NOMO-1 (cell line): ENCODE results near the gene OVAAL.

Source experiments
- DNase-seq, 2 experiments: peaks; one replicate each; lab custom pipeline; 2025; ENCODE audit not compliant: unreplicated experiment in 2 of 2; lab: John Stamatoyannopoulos, UW

The OVAAL gene

DNA sequence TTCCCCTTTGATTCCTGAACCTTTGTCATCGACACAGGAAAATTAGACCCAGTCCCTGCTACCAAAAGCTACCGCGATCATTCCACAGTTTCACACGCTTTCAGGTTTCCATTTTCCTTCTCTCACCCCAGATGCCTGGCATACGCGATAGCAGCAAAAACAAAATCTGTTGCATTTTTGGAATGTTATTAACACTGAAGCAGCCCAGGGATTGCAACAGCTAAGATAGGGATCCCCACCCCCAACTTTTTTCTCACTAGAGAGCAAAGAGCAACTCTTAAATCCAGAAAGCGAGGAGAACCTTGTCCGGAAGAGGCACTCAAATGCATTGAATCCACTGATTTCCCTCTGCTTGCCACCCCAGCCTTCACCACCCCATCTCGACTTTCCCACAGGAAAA lies 8.9 kb downstream of the OVAAL start:
- DNase-seq = no peak

DNA sequence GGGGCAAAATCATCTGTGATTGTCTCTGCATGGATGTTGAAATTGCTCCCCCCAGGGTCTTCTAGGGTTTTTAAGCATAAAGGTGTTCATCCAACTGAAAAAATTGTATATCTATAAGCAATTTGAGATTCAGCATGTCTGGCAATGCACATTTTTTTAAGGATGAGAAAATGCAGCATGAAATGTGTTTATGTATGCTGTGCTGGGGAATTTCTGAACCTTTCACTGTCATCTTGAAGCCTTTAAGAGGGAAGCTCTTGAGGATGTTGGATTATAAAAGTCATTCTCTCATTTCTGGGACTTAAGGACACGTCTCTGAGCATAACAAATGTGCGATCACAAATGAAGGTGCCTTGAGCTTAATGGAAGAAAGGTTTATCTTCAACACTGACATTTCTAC lies 9.4 kb downstream of the OVAAL start:
- DNase-seq = no peak

DNA sequence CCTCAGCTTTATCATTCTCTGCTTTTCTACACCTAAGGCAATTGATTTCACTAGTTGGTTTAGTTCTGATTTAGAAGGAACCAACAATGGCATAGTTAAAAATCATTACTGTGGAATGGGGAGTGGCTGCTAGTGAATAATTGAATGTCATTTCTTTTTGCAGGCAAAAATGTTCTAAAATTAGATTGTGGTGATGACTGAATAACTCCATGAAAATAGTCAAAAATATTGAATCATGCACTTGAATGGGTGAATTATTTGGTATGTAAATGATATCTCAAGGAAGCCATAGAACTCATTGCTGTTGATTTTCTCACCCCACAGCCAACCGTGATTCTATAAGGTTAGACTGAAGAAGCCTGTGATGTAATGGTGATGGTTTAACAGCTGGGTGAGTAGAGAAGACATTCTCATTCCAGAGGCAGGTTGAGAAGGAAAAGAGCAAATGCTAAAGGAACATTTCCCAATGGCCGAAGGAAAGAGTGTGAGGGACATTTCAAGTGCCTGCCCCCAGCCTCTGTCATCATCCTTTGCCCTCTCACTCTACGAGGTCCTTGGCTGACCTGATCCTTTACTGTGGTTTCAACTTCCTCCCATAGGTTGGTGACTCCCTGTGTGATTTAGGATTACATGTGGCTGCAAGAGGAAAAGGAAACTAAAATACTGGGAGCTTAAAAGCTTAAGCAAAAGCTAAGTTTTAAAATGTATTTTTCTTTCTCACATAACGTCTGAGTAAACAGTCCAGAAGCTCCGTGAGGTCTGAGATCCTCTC lies 12.5 kb downstream of the OVAAL start:
- no peak for DNase-seq

DNA sequence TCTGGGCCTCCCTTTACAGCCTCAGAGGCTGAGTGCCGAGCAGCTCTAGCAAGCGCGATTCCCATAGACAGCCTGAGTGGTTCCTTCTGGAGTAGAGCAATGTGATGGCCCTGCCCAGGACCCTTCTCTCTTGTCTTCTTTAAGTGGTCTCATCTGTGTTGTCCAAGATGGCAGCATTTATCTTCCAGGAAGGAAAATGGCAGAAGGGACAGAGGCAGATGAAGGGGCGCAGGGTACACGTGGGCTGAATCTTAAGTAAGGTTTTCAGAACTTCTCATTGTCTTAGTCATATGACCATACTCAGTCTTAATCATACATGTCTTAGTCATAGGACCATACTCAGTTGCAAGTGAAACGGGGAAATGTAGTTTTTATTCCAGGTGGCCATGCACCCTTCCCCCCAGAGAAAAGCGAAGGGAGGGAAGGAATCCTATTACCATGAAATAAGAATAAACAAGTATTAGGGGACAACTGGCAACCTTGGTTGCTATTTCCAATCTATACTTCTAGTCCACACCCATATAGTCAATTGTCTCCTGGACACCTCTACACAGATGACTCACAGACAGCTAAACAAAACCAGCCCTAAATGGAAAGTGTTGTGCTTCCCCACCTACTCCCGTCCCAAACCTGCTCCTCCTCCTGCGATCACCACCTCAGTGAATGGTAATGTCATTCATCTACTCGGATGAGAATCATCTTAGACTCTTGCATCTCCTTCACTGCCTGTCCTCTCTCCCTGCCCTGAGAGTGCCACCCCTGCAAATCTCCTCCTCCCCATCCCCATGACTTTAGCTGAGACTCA lies 13.3 kb downstream of the OVAAL start:
- DNase-seq = no peak

DNA sequence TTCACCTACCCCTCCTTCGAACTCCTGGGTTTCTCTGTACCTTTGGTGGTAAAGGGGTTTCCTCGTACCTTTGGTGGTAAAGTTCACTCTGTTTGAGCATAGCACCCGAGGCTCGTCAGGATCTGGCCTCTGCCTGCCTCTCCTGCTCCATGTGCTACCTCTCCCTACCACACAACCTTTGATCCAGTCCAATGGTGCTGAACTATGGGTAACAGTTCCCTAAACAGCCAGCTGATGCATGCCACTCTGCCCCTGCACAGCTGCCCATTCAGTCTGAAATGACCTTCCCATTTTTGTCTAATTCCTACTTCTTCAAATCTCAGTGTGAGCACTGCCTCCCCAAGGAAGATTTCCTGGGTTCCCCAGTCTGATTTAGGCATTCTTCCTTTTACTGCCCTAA lies 14.0 kb downstream of the OVAAL start:
- DNase-seq = no peak

DNA sequence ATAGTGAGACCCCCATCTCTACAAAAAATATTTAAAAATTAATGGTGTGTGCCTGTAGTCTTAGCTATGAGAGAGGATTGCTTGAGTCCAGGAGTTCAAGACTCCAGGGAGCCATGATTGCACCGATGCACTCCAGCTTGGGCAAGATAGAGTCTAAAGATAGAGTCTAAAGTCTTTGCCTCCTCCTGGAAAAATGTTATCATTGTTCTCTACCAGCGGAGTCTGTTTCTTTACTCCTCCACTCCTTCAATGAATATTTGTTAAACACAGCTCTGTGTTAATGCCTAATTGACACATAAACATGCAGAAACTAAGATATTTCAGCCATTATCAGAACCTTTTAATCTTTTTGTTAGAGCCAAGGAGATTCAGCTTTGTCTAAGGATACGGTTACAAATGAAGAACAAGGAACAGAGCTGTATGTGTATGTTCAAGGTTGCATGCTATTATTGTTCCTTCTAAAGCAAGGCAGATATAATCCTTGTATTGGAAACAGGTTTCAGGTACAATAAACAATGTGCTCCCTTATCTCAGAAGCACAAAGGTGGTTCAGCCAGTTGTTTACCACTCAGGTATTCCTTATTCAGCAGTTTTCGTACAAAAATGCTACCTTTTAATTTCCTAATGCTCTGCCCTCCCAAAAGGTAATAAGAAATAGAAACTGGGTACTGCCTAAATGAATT lies 15.4 kb downstream of the OVAAL start:
- no peak for DNase-seq

DNA sequence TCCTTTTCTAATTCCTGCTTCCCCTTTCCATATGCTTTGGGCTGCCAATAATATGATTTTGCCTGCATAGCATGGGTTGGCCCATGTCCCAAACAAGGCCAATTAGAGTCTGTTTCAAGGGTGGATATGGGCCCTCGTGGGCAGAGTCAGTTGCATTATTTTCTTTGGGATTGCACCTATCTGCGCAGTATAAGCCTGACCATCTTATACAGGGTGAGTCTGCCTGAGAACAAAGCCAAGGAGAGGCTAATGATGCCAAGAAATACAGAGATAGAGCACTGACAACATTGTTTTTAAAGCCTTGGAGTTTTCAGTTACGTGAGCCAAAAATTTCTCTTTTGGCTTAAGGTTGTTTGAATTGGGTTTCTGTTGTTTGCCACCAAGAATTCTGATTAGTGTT lies 18.6 kb downstream of the OVAAL start:
- DNase-seq = no peak

DNA sequence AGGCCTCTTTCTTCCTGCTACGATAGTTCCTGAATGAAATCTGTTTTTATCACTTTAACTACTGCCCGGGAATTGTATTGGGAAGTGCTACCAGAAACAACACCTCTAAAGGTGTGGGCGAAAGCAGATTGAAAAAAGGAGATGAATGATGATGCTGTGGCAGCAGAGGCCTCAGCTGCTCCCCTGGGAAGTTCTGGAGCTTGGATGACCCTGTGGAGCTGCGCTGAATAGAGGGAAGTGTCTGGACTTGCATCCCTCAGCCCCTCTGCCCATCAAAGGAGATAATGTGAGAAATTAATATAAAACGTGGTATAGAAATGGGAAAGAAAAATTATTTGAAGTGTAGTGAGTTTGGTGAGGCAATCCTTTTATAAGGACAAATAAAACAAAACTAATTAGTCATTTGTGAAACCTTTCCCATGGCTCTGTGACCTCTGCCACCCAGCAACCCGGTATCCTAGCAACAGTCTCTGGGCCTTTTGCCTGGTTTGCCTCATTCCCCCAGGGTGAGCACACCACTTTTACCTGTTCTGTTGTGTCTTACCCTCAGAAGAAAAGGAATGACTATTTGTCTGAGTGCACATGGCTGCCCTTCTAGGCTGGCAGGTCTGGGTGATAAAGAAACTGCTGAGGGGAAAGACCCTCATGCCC lies 21.3 kb downstream of the OVAAL start:
- no peak for DNase-seq

DNA sequence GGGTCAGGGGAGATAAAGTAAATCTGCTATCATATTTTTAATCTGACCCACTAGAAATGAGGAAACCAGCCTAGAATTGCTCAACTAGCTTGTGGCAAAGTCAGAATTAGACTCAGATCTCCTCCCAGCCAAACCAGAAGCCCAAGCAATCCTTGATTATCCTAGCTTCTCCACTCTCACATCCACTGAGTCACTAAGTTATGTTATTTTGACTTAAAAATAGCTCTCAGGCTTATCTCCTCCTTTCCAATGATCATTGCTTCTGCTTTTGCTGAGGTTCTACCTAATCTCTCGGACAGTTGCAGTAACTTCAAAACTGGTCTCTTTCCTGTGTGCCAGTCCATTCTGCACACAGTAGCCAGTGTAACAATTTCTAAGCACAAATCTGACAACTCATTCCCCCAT lies 22.9 kb downstream of the OVAAL start:
- peak; percentile 27 to 58 for DNase-seq

DNA sequence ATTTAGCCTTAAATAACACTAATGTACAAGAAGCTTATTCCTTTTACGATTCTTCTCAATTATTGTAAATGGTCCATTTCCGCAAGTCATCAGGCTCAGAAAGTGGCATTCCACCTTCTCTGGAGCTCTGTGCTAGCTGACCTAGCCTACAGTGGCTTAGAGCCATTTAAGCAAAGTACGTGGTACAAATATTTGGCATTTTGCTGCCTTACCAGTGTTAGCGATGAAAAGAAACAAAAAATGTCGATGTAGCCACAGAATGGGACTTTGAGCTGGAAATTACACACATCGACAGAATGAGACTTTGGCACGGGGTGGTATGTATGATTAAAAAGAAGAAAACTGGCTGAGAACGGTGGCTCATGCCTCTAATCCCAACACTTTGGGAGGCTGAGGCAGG lies 26.1 kb downstream of the OVAAL start:
- no peak for DNase-seq

DNA sequence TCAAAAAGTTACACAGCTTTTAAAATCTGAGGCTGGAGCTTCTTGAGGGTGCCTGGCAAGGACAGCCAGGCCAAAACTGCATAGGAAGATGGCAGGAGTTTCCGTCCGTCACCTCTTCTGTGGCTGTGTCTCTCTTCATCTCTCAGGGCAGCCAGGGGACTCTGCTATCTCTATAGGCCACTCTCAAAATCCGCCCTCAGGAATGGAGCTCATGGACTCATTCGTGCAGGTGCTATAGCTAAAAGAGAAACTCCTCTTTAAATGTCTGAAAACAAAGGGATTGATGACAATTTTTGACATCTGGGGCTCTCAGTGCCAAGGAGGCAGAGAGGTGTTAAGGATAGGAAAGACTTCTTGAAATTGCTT lies 27.2 kb downstream of the OVAAL start:
- no peak for DNase-seq

DNA sequence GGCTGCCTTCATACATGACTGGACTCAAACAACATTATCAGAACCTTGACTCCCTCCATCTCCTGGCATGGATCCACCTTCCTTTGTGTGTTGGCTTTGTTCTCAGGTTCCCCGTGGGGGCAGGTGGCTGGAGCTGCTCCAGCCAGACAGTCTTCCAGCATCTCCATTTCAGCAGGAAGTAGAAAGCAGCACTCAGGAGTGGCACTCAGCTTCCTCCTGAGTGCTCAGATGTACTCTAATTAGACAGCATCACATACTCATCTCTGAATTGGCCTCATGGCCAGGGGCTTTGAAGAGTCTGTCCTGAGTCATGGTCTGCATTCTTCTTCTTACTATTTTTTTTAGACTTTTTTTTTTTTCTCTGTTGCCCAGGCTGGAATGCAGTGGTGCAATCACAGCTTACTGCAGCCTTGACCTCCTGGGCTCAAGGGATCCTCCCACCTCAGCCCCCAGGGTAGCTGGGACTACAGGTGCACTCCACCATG lies 27.9 kb downstream of the OVAAL start:
- DNase-seq = no peak

DNA sequence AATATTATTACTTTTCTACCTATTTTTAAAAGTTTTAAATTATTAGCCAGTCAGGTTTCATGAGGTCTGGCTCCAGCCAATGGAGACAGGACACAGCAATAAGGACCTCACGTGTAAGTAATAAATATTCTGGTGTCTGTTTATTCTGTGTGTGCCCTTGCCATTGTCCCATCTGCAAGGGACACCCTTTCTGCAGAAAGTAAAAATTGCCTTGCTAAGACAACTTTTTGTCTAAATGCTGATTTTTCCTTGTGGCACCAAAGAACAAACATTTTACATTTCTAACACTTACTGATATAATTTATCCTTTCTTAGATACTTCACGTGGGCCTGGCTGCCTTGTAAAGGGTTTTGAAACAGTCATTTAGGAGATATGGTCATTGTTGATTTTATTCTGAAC lies 29.4 kb downstream of the OVAAL start:
- DNase-seq = no peak

DNA sequence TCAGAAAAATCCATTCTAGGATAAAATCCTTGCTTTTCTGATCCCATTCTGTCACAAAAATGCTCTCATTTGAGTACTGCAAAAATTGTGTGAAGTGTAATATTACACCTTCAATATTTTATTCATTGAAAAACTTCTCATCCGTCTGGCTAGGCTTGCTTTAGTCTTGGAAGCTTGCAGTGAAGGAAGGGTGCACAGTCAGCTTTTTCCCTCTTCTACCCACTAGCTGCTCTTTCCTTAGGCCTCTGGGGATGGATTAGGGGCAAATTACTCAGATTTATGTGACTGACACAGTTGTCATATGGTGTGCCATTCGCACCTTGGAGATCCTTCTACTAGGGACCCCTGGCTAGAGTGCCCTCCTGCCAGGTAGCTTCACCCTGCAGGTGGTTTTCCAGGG lies 32.1 kb downstream of the OVAAL start:
- DNase-seq = no peak

DNA sequence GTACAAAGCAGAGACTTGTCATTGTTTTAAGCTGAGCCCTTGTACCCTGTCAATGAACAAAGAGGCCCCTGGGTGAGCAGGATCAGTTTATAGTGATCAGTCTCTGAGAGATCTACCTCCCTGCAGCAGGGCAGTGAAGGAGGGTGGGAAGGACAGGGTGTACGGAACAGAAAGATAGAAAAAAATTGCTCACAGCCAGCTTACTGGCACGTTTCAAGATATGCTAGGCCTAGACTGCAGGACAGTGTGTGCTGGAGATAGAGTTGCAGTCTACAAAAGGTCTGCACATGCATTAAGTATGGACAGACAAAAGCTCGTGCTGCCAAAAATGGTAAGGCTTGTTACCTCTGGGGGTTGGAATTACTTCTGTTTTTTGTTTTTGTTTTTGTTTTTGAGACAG lies 34.6 kb downstream of the OVAAL start:
- DNase-seq = no peak

DNA sequence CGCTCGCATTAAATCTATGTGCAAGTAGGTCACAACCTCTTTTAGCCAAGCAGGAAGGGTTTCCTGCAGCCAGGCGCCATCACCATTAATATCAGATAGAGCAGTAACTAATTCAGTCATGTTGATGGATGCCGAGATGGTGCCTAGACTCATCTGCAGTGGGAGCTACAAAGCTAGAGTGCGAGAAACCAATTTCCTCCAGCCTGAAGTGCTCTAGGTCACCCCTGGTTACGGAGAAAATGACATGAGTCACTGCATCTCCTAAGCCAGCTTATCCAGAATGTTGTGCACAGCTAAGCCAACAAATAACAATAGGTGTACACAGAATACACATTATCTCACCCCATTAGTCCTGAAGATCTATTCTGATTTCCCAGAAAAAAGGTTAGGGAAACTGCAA lies 36.0 kb downstream of the OVAAL start:
- DNase-seq = no peak

DNA sequence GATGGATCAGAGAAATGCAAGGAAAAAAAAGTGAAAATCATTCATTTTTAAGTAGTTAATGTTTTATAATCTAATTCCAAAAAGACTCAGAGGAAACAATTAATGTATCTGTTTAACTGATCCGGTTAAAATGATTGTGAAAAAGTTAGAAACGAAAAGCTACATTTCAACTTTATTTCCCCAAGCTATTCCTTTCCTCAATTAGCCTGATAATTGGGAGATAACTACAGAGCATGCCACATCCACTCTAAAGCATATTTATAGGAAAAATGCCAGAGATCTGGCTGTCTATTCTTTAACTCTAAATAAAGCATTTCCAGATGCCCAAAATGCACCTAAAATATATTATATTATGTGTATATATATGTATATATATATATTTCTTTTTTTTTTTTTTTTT lies 37.2 kb downstream of the OVAAL start:
- DNase-seq = no peak

DNA sequence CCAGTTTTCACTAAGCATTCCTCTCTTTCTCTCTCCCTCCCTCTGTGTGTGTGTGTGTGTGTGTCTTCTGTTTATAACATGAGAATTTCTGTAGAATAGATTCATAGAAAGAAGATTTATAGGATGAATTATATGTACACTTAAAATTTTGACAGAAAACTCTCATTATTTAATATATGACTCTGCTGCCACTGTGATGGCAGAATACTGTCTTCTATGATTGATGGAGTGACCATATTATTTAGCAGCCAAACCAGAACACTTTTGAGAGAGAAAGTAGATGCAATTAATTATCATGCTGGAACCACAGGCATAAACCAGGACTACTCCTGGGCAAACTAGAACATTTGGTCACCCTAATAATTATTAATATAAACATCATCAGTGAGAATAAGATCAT lies 38.8 kb downstream of the OVAAL start:
- DNase-seq = no peak

DNA sequence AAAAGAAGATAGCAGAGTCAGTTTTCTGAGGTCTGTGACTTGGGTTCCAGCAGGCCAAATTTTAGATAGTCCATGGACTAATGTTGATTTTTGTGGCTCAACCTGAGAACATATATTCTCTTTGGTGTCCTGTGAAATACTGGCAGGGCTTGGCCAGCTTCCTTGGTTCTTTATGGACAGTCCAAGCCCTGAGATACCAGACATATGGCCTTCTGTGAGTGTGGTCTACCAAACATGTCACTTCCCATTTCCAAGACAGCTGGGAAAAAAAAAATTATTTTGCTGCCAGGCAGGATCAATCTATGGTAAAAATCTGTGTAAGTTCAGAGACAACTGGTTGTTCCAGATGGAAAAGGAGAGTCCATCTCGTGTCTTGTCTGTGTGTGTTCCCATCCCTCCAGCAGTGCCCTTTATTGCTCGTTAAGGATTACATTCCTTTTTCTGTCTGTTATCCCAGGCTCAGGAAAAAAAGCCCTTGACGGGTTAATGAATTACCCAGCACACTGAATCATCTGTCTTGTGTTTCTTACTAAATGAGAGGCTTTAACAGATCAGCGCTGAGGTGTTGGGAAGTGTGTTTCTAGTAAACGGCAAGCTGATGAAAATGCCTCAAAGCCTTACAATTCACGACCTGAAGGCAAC lies 39.7 kb downstream of the OVAAL start:
- DNase-seq = no peak

DNA sequence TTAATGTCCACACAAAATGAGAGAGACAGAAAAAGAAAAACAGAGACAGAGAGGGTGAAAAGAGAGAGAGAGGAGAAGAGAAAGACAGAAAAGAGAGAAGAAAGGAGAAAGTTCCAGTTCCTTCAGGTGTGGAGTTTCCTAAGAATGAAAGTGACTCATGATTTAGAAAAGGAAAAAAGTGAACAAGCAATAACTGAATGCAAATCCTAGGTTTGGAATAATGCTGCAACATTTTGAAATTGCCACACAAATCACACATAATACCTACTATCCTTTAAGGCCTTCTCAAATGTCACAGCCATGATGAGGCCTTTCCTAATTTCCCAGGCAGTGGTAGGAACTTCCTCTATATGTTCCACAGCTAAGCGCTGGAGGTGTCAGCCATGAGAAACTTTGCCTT lies 41.6 kb downstream of the OVAAL start:
- DNase-seq = no peak

DNA sequence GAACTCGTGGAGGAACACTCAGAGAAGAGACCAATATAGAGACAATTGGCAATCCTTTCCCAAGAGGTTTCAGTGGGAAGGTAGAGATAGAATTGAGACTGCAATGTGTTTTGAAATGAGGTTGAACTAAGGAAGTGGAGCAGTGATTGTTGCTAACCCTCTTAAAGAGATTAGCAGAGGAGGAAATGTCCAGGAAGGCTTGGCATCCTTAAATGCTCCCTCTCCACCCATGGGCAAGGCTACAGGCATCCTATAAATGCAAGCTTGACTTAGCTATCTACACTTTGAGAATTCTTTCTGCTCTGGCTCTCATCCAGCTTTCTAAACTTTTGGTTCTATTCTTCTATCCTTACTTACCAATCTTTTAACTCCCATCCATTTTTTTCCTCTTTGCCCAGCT lies 42.7 kb downstream of the OVAAL start:
- no peak for DNase-seq
